ENCODE measurements around the gene FCMR. TPM values are rescaled to one million over a fixed set of nuclear protein-coding genes. Genes with fewer than 3 reads are reported as not detected.

Gene FCMR
- total and polyA plus RNA-seq, 9 of the 15 experiments (the other 6 are each of a cell fraction or from before 2014, with no cell fraction given), result 0.11 to 0.82 (median 0.20) TPM; not detected in 5

DNA sequence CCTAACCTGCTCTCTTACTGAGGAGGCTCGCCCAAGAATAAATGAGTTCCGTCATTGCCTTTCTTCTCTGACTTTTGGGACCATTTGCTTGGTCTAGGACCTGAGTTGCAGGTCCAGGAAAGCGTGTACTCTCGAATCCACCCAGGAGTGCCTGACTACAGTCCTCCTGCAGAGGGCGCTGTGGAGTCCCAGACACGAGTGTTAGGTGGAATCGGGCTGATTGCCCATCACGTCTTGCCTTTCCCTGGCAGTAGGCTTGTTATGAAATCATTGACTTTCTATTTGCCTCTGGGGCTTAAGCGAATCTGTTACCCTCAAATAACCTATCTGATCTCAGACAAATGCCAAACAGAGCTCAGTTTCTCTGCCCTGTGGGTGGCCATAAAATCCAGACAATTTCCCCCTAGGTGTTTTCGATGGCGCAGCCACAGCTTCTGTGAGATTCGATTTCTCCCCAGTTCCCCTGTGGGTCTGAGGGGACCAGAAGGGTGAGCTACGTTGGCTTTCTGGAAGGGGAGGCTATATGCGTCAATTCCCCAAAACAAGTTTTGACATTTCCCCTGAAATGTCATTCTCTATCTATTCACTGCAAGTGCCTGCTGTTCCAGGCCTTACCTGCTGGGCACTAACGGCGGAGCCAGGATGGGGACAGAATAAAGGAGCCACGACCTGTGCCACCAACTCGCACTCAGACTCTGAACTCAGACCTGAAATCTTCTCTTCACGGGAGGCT, 56.6 kb downstream of the FCMR start, which contains the start of gene IL20 (continued):
- TF ChIP-seq, protein P1, sequence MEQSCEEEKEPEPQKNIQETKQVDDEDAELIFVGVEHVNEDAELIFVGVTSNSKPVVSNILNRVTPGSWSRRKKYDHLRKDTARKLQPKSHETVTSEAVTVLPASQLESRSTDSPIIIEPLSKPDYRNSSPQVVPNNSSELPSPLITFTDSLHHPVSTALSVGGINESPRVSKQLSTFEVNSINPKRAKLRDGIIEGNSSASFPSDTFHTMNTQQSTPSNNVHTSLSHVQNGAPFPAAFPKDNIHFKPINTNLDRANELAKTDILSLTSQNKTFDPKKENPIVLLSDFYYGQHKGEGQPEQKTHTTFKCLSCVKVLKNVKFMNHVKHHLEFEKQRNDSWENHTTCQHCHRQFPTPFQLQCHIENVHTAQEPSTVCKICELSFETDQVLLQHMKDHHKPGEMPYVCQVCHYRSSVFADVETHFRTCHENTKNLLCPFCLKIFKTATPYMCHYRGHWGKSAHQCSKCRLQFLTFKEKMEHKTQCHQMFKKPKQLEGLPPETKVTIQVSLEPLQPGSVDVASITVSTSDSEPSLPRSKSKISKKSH (CRISPR knock-in tag; IDR thresholded peaks at IDR 0.05), result no peak
- TF ChIP-seq PCBP1 (IDR thresholded peaks at IDR 0.05; ENCODE audit: low read depth, low read length, poor library complexity, severe bottlenecking), result no peak
- no peak for TF ChIP-seq SRSF1 (IDR thresholded peaks at IDR 0.05; ENCODE audit: low read depth, low read length)
- TF ChIP-seq TAF15 (IDR thresholded peaks at IDR 0.05; ENCODE audit: low read depth, low read length), result no peak
- no peak for TF ChIP-seq ZNF778 (CRISPR knock-in tag; IDR thresholded peaks at IDR 0.05)
- TF ChIP-seq ATF1 (CRISPR knock-in tag; IDR thresholded peaks at IDR 0.05), result no peak
- TF ChIP-seq ATF1 (tag; IDR thresholded peaks at IDR 0.05), result 0 out of 2 replicates have a peak, but pooled peaks have one; percentile 14
- TF ChIP-seq CAMTA2 (CRISPR knock-in tag; conservative IDR thresholded peaks at IDR 0.05), result no peak
- TF ChIP-seq ESRRB (CRISPR knock-in tag; IDR thresholded peaks at IDR 0.05; ENCODE audit: borderline replicate concordance), result no peak
- no peak for TF ChIP-seq KLF13 (tag; IDR thresholded peaks at IDR 0.05; ENCODE audit: borderline replicate concordance, low read depth)
- TF ChIP-seq ZNF507 (tag; conservative IDR thresholded peaks at IDR 0.05), result no peak
- TF ChIP-seq, protein P2, sequence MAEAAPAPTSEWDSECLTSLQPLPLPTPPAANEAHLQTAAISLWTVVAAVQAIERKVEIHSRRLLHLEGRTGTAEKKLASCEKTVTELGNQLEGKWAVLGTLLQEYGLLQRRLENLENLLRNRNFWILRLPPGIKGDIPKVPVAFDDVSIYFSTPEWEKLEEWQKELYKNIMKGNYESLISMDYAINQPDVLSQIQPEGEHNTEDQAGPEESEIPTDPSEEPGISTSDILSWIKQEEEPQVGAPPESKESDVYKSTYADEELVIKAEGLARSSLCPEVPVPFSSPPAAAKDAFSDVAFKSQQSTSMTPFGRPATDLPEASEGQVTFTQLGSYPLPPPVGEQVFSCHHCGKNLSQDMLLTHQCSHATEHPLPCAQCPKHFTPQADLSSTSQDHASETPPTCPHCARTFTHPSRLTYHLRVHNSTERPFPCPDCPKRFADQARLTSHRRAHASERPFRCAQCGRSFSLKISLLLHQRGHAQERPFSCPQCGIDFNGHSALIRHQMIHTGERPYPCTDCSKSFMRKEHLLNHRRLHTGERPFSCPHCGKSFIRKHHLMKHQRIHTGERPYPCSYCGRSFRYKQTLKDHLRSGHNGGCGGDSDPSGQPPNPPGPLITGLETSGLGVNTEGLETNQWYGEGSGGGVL (CRISPR knock-in tag; IDR thresholded peaks at IDR 0.05), result no peak
- TF ChIP-seq ASH1L (IDR thresholded peaks at IDR 0.05; ENCODE audit: borderline replicate concordance, low read depth, partially characterized antibody), result no peak
- TF ChIP-seq, protein P3, sequence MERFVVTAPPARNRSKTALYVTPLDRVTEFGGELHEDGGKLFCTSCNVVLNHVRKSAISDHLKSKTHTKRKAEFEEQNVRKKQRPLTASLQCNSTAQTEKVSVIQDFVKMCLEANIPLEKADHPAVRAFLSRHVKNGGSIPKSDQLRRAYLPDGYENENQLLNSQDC (CRISPR knock-in tag; IDR thresholded peaks at IDR 0.05), result no peak
- TF ChIP-seq ZKSCAN3 (CRISPR knock-in tag; IDR thresholded peaks at IDR 0.05), result no peak
- TF ChIP-seq XRCC3 (IDR thresholded peaks at IDR 0.05), result no peak
- TF ChIP-seq ZNF23 (CRISPR knock-in tag; IDR thresholded peaks at IDR 0.05), result no peak
- no peak for TF ChIP-seq MTA2 (IDR thresholded peaks at IDR 0.05; ENCODE audit: low read depth)
- no peak for TF ChIP-seq PYGO2 (tag; IDR thresholded peaks at IDR 0.05)
- TF ChIP-seq, protein P4, sequence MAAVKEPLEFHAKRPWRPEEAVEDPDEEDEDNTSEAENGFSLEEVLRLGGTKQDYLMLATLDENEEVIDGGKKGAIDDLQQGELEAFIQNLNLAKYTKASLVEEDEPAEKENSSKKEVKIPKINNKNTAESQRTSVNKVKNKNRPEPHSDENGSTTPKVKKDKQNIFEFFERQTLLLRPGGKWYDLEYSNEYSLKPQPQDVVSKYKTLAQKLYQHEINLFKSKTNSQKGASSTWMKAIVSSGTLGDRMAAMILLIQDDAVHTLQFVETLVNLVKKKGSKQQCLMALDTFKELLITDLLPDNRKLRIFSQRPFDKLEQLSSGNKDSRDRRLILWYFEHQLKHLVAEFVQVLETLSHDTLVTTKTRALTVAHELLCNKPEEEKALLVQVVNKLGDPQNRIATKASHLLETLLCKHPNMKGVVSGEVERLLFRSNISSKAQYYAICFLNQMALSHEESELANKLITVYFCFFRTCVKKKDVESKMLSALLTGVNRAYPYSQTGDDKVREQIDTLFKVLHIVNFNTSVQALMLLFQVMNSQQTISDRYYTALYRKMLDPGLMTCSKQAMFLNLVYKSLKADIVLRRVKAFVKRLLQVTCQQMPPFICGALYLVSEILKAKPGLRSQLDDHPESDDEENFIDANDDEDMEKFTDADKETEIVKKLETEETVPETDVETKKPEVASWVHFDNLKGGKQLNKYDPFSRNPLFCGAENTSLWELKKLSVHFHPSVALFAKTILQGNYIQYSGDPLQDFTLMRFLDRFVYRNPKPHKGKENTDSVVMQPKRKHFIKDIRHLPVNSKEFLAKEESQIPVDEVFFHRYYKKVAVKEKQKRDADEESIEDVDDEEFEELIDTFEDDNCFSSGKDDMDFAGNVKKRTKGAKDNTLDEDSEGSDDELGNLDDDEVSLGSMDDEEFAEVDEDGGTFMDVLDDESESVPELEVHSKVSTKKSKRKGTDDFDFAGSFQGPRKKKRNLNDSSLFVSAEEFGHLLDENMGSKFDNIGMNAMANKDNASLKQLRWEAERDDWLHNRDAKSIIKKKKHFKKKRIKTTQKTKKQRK (IDR thresholded peaks at IDR 0.05; ENCODE audit: borderline replicate concordance, low read depth, low read length), result no peak

Data from K562 (cell line).